ENCODE results near the gene ACP1. TPM values are rescaled to one million over a fixed set of nuclear protein-coding genes. Genes with fewer than 3 reads are reported as not detected.

ACP1 gene
- polyA plus RNA-seq, 2 of the 4 experiments (the other 2 are of a cell fraction) = 204 to 338 TPM

DNA sequence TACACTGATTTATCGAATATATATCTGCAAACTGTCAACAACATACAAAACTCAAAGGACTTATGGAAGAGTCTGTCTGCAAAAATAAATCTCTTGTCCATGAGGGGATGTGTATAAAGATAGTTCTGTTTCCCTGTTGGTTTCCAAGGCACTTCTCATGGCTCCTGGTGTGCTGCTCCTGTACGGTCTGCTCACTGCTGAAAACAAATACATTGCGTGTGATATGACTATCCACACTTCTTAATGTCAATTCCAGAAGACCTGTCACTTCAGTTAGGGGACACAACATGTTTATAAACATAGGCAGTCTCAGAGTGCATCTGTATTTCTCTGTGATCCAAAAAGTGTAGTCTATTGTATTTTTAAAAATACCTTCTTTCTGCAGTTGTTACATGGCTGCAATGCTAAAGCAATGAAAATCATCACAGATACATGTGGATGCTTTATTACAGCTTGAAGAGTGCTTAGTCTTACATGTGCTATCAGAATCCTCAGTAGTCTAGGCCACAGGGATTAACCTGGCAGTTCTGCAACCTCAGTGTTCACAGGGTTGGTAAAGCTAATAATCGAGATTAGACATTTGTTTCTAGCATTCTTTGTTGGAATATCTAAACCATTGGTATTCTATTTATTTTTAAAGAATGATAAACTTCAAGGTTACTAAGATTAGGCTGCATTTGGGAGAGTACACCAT is 15.4 kb downstream of the ACP1 start:
- no peak for FAIRE-seq
- no peak for ATAC-seq
- Histone ChIP-seq H3K4me1 (peaks cover 4% of the 10 kb centered on the region; the same call in 1 of the 3 replicates), H3K27ac (no peak overlapping the region), H3K9me3 (no peaks in the 10 kb centered on the region), H3K4me2 (no peak overlapping the region), H3K4me3 (no peak overlapping the region)
- POLR2A ChIA-PET = no interaction called here
- no peak for DNase-seq (ENCODE audit: low read depth in 1 of 2, low spot score in 1 of 2)
- CTCF ChIA-PET = interaction anchor here (2.9 kb wide), 1 partner anchor 10 kb away, joined by 11 read pairs; no protein-coding TSS in a partner anchor
- TF ChIP-seq HOXB13 (CRISPR knock-in tag; IDR thresholded peaks at IDR 0.05; ENCODE audit: low read depth) (no peak), BHLHE40 (IDR thresholded peaks at IDR 0.05; ENCODE audit: low read depth, low read length) (no peak), HOXA7 (CRISPR knock-in tag; IDR thresholded peaks at IDR 0.05) (no peak), EP300 (IDR thresholded peaks at IDR 0.05) (no peak), RFX5 (IDR thresholded peaks at IDR 0.05) (no peak), CHD4 (IDR thresholded peaks at IDR 0.05; ENCODE audit: borderline replicate concordance) (no peak)
- TF ChIP-seq, protein P1, sequence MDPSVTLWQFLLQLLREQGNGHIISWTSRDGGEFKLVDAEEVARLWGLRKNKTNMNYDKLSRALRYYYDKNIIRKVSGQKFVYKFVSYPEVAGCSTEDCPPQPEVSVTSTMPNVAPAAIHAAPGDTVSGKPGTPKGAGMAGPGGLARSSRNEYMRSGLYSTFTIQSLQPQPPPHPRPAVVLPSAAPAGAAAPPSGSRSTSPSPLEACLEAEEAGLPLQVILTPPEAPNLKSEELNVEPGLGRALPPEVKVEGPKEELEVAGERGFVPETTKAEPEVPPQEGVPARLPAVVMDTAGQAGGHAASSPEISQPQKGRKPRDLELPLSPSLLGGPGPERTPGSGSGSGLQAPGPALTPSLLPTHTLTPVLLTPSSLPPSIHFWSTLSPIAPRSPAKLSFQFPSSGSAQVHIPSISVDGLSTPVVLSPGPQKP (IDR thresholded peaks at IDR 0.05; ENCODE audit: low read depth, low read length) = no peak
- TF ChIP-seq, protein P2, sequence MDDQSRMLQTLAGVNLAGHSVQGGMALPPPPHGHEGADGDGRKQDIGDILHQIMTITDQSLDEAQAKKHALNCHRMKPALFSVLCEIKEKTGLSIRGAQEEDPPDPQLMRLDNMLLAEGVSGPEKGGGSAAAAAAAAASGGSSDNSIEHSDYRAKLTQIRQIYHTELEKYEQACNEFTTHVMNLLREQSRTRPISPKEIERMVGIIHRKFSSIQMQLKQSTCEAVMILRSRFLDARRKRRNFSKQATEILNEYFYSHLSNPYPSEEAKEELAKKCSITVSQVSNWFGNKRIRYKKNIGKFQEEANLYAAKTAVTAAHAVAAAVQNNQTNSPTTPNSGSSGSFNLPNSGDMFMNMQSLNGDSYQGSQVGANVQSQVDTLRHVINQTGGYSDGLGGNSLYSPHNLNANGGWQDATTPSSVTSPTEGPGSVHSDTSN (IDR thresholded peaks at IDR 0.05) = no peak
- 67% methylated on average over 4 of the region's 4 CpGs for WGBS (ENCODE audit: missing lambda C conversion rate)

DNA sequence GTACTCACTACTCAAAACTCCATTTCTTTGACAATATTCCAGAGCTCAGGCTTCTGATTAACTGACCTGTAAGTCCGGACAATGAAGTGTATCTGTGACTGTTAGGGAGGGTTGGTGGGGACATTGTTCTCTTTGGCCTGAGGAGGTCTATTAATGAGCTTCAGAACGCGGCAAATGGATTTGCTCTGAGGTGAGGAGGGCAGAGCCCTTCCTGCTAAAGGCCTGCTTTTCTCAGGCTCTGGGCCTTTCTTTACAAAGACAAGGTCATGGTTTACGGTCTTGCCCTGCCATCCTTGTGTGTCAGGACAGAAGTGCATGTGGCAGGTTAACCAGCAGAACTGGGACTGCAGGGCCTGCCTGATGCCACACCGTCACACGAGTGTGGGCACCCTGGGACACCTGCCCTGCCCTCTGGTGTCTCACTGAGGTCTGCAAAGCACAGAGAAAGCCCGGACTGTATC is 15.9 kb downstream of the ACP1 start:
- TF ChIP-seq HOXB5 (CRISPR knock-in tag; IDR thresholded peaks at IDR 0.05) (no peak), RCOR1 (IDR thresholded peaks at IDR 0.05; ENCODE audit: low read depth, low read length) (no peak), NR3C1 (IDR thresholded peaks at IDR 0.05) (no peak)
- FAIRE-seq (no peak), ATAC-seq (no peak), DNase-seq (ENCODE audit: low read depth in 1 of 2, low spot score in 1 of 2) (no peak)
- H3K27ac ChIP-seq = no peak overlapping the region
- 79% methylated on average over 7 of the region's 7 CpGs for WGBS (ENCODE audit: missing lambda C conversion rate)
- ChIA-PET POLR2A (no interaction called here), CTCF (interaction anchor here (1.0 to 2.9 kb wide), 2 partner anchors 9 to 30 kb away, joined by 3 to 11 read pairs; no protein-coding TSS in a partner anchor)
- no peak overlapping the region for H3K4me2 ChIP-seq
- peaks cover 4% of the 10 kb centered on the region; the same call in 1 of the 3 replicates for H3K4me1 ChIP-seq
- no peaks in the 10 kb centered on the region for H3K9me3 ChIP-seq
- H3K4me3 ChIP-seq = no peak overlapping the region

DNA sequence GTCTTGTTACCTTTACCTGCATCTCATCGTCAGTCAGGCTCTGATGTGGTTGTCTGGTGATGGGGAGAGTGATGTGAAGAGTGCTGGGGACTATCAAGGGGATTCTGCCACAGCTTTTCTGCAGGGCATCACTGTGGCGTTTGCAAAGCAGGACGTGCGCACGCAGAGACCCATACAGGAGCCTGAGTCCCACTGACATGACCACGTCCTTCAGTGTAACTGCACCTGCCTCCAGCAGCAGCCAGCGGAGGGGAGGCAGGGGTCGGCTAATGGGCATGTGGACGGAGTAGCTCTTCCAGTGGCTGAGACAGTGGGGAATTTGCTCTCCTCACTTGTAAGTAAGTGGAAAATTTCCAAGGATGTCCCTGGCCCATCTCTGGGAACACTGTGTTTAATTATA is 16.6 kb downstream of the ACP1 start:
- Histone ChIP-seq H3K4me3 (no peak overlapping the region), H3K9me3 (no peaks in the 10 kb centered on the region), H3K27ac (no peak overlapping the region), H3K4me1 (peaks cover 4% of the 10 kb centered on the region; the same call in 1 of the 3 replicates), H3K4me2 (no peak overlapping the region)
- ATAC-seq (no peak), FAIRE-seq (no peak), DNase-seq (ENCODE audit: low read depth in 1 of 2, low spot score in 1 of 2) (no peak)
- POLR2A ChIA-PET = no interaction called here
- CTCF ChIA-PET = interaction anchor here (1.0 to 2.9 kb wide), 2 partner anchors 9 to 31 kb away, joined by 3 to 11 read pairs; no protein-coding TSS in a partner anchor
- WGBS (ENCODE audit: missing lambda C conversion rate) = 94% methylated on average over 9 of the region's 9 CpGs
- no peak for TF ChIP-seq RCOR1 (IDR thresholded peaks at IDR 0.05; ENCODE audit: low read depth, low read length)
- TF ChIP-seq CBX2 (IDR thresholded peaks at IDR 0.05; ENCODE audit: borderline replicate concordance, low read depth) = no peak
- TF ChIP-seq, protein P3, sequence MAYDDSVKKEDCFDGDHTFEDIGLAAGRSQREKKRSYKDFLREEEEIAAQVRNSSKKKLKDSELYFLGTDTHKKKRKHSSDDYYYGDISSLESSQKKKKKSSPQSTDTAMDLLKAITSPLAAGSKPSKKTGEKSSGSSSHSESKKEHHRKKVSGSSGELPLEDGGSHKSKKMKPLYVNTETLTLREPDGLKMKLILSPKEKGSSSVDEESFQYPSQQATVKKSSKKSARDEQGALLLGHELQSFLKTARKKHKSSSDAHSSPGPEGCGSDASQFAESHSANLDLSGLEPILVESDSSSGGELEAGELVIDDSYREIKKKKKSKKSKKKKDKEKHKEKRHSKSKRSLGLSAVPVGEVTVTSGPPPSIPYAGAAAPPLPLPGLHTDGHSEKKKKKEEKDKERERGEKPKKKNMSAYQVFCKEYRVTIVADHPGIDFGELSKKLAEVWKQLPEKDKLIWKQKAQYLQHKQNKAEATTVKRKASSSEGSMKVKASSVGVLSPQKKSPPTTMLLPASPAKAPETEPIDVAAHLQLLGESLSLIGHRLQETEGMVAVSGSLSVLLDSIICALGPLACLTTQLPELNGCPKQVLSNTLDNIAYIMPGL (CRISPR knock-in tag; IDR thresholded peaks at IDR 0.05; ENCODE audit: borderline replicate concordance) = no peak
- TF ChIP-seq E2F6 (IDR thresholded peaks at IDR 0.05; ENCODE audit: borderline replicate concordance, low read depth) = no peak
- TF ChIP-seq HOXB13 (CRISPR knock-in tag; IDR thresholded peaks at IDR 0.05; ENCODE audit: low read depth) = no peak
- no peak for TF ChIP-seq ZC3H11A (IDR thresholded peaks at IDR 0.05)
- TF ChIP-seq CHD4 (IDR thresholded peaks at IDR 0.05; ENCODE audit: borderline replicate concordance) = no peak
- TF ChIP-seq, protein P2 (IDR thresholded peaks at IDR 0.05) = no peak
- TF ChIP-seq TP53 (CRISPR knock-in tag; IDR thresholded peaks at IDR 0.05) = no peak
- TF ChIP-seq HOXA7 (CRISPR knock-in tag; IDR thresholded peaks at IDR 0.05) = no peak
- TF ChIP-seq ATOH8 (CRISPR knock-in tag; IDR thresholded peaks at IDR 0.05; ENCODE audit: low read depth) = no peak
- no peak for TF ChIP-seq NPAS2 (CRISPR knock-in tag; IDR thresholded peaks at IDR 0.05; ENCODE audit: borderline replicate concordance)
- TF ChIP-seq PHF8 (IDR thresholded peaks at IDR 0.05; ENCODE audit: borderline replicate concordance, low read depth) = no peak
- TF ChIP-seq EP300 (IDR thresholded peaks at IDR 0.05) = no peak
